Mesodermal cell (in vitro differentiated cells): ENCODE measurements around the gene LRIG3. TPM values are rescaled to one million over a fixed set of nuclear protein-coding genes. Genes with fewer than 3 reads are reported as not detected.
A peak's percentile ranks its signal among the peaks of the same experiment; 100 is the strongest.

Experiments
- H3K27ac ChIP-seq: 2 replicates; pipeline ENCODE4 v1.7.0; 2013; ENCODE audit warnings: mild to moderate bottlenecking, low read depth, low read length, moderate library complexity; ENCODE audit not compliant: severe bottlenecking
- H3K36me3 ChIP-seq: 2 replicates; pipeline ENCODE4 v1.7.1; 2013; ENCODE audit warnings: mild to moderate bottlenecking, low read length, moderate library complexity; ENCODE audit not compliant: control insufficient read depth, insufficient read depth
- H3K4me1 ChIP-seq: one replicate; pipeline ENCODE4 v1.7.1; 2013; ENCODE audit warnings: mild to moderate bottlenecking, low read length; ENCODE audit not compliant: insufficient read depth, control insufficient read depth, poor library complexity, severe bottlenecking
- H3K4me3 ChIP-seq: 2 replicates; pipeline ENCODE4 v1.7.0; 2013; ENCODE audit warnings: low read length, control low read depth, mild to moderate bottlenecking; ENCODE audit not compliant: insufficient read depth, poor library complexity, severe bottlenecking; ENCODE audit errors: extremely low read depth
- H3K9me3 ChIP-seq: 2 replicates; pipeline ENCODE4 v1.7.1; 2013; ENCODE audit warnings: mild to moderate bottlenecking, low read length, moderate library complexity; ENCODE audit not compliant: control insufficient read depth
- WGBS, 2 experiments: methylation state at CpG; one replicate each; pipeline ENCODE4 v1.1.5; 2013; ENCODE audit warnings: missing lambda C conversion rate in 2 of 2; ENCODE audit not compliant: insufficient coverage in 2 of 2; 5-methylcytosine and 5-hydroxymethylcytosine counted together
- polyA plus RNA-seq, 2 experiments: library from polyadenylated mRNA; stranded (reverse); fragments of 50-300 nt; gene quantifications; one replicate each; pipeline ENCODE4 v1.2.3, GENCODE V29; 2013

The LRIG3 gene
- polyA plus RNA-seq (2013, experiment 1 of 2): 32.8 TPM
- 24.2 TPM for polyA plus RNA-seq (2013, experiment 2 of 2)

GRCh38 chr12:58920102-58920960 lies at the start of gene LRIG3:
Gene LRIG3, minus strand, starts transcription at chr12:58920504. Its CDS starts 269 bp downstream, at chr12:58920235.
- H3K36me3 ChIP-seq: no peaks in the 10 kb centered on the region
- H3K9me3 ChIP-seq: no peaks in the 10 kb centered on the region
- peak within 1 kb of the TSS; percentile 86 for H3K27ac ChIP-seq
- H3K4me3 ChIP-seq: peak within 1 kb of the TSS; percentile 80
- 0% methylated on average over 51 to 62 of the region's 80 CpGs for WGBS, 2 experiments
- peaks cover 33% of the 10 kb centered on the region for H3K4me1 ChIP-seq

- H3K36me3 ChIP-seq: no peaks in the 10 kb centered on the region
- WGBS, 2 experiments: 60 to 100% methylated on average over 1 of the region's 2 CpGs
- no peak overlapping the region for H3K27ac ChIP-seq
- H3K4me3 ChIP-seq: no peak overlapping the region
- H3K4me1 ChIP-seq: no peaks in the 10 kb centered on the region
- H3K9me3 ChIP-seq: no peaks in the 10 kb centered on the region
These were observed 48.9 kb upstream of the LRIG3 start for GRCh38 chr12:58969237-58969636.

GRCh38 chr12:58967561-58967960 lies 47.3 kb upstream of the LRIG3 start:
- H3K4me3 ChIP-seq: no peak overlapping the region

DNA sequence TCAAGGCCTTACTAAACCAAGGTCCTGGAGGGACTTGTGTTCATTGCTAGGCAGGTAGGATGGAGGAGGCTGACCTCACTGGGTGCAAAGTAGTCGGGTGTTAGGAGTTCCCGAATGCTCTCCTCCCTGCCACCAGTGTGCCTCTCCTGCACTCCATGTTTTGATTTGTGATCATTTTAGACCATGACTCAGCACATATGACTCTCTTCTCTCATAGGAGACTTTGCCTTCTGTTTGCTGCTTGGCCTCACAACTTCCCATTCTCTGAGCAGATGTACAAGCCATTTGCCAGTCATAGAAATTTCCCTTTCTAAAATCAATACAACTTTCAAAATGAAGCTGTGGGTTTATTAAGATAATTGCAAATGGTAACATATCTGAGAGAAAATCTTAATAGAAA lies 46.6 kb upstream of the LRIG3 start:
- Histone ChIP-seq H3K9me3 (no peaks in the 10 kb centered on the region), H3K4me3 (no peak overlapping the region), H3K27ac (no peak overlapping the region), H3K4me1 (no peaks in the 10 kb centered on the region), H3K36me3 (no peaks in the 10 kb centered on the region)
- WGBS, 2 experiments: 90 to 100% methylated on average over 2 of the region's 2 CpGs

More at GRCh38 chr12:58967561-58967960, 47.3 kb upstream of the LRIG3 start:
- Histone ChIP-seq H3K36me3 (no peaks in the 10 kb centered on the region), H3K27ac (no peak overlapping the region), H3K9me3 (no peaks in the 10 kb centered on the region), H3K4me1 (no peaks in the 10 kb centered on the region)
- WGBS, 2 experiments: 80 to 92% methylated on average over 1 to 4 of the region's 4 CpGs

GRCh38 chr12:58965568-58965967 lies 45.3 kb upstream of the LRIG3 start:
- Histone ChIP-seq H3K4me3 (no peak overlapping the region), H3K36me3 (no peaks in the 10 kb centered on the region), H3K27ac (no peak overlapping the region), H3K9me3 (no peaks in the 10 kb centered on the region), H3K4me1 (no peaks in the 10 kb centered on the region)
- 100% methylated on average over 1 of the region's 3 CpGs; no CpG with 5 or more reads in 1 of the 2 experiments for WGBS, 2 experiments

GRCh38 chr12:58963844-58964243 lies 43.5 kb upstream of the LRIG3 start:
- no peak overlapping the region for H3K4me3 ChIP-seq
- no CpG with 5 or more reads among the region's 1 CpG for WGBS, 2 experiments
- H3K36me3 ChIP-seq: no peaks in the 10 kb centered on the region
- H3K9me3 ChIP-seq: no peaks in the 10 kb centered on the region
- no peaks in the 10 kb centered on the region for H3K4me1 ChIP-seq
- no peak overlapping the region for H3K27ac ChIP-seq

DNA sequence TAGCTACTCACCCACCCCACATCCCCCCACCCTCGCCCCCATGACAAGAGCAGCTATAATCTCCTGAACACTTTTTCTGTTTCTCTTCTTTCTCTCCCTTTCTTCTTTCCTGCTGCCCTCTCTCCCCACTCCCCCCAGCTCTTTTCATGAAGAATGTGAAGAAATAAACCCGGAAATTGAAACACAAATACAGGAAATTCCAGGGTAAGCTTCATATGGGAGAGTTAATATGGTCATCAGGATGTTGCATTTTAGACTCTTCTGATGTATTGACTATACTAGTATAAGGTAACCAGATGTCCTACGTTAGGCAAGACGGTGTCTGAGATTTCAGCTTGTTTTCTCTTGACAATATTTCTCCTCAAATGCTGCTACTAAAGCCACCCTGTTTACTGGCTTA lies 41.6 kb upstream of the LRIG3 start:
- Histone ChIP-seq H3K36me3 (no peaks in the 10 kb centered on the region), H3K4me3 (no peak overlapping the region), H3K9me3 (no peaks in the 10 kb centered on the region), H3K4me1 (no peaks in the 10 kb centered on the region), H3K27ac (no peak overlapping the region)
- 100% methylated on average over 1 to 2 of the region's 4 CpGs for WGBS, 2 experiments

GRCh38 chr12:58961166-58961565 lies 40.9 kb upstream of the LRIG3 start:
- H3K27ac ChIP-seq: no peak overlapping the region

DNA sequence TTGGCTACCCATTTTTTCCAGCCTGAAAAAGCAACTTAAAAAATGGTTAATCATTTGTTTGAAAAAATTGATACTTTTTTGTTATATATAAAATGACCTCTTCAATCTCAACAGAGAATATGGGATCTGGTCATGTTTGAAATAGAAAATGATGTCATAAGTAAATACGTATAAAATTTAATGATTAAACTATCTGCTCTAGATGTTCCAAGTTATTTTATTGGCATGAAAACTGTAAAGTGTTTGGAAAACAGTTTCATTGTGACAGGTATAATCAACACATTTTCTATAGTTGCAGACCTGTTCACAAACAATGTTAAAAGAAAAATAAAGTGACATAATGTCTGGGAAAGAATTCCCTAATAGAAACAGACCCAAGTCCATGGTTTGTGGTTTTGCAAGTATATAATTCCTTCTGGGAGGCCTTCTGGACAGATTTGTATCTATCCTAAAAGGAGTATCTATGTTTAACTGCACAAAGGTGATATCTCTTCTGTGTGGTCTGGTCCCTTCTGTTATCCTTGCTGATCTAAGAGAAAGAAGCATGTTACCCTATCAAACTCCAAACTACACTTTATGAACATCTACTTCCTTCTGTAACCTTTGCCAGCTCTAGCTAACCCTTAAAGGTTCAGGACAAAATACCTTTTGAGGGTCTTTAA lies 39.5 kb upstream of the LRIG3 start:
- no CpG with 5 or more reads among the region's 1 CpG for WGBS, 2 experiments
- Histone ChIP-seq H3K4me1 (no peaks in the 10 kb centered on the region), H3K9me3 (no peaks in the 10 kb centered on the region), H3K4me3 (no peak overlapping the region), H3K27ac (no peak overlapping the region), H3K36me3 (no peaks in the 10 kb centered on the region)

More at GRCh38 chr12:58961166-58961565, 40.9 kb upstream of the LRIG3 start:
- Histone ChIP-seq H3K4me1 (no peaks in the 10 kb centered on the region), H3K36me3 (no peaks in the 10 kb centered on the region), H3K4me3 (no peak overlapping the region), H3K9me3 (no peaks in the 10 kb centered on the region)
- 66 to 67% methylated on average over 3 of the region's 3 CpGs for WGBS, 2 experiments

DNA sequence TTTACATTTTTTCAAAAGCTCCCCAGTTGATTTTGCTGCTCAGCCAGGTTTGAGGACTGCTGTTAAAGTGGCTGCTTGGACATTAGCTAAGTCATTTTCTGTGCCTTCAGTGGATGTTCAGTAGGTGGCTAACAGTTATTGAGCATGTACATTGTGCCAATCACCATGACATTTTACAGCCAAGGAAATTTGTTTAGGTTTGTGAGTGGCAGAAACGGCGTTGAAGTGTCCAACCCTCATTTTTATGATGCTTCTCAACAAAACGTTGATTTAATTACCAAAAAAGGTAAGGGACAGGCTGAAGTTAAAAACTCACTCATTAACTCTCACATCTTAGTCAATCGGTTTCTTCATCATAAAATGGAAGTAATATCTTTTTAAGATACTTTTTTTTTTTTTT lies 37.0 kb upstream of the LRIG3 start:
- H3K4me3 ChIP-seq: no peak overlapping the region
- no CpG with 5 or more reads among the region's 4 CpGs for WGBS, 2 experiments
- H3K4me1 ChIP-seq: no peaks in the 10 kb centered on the region
- H3K27ac ChIP-seq: no peak overlapping the region
- H3K36me3 ChIP-seq: no peaks in the 10 kb centered on the region
- H3K9me3 ChIP-seq: no peaks in the 10 kb centered on the region

DNA sequence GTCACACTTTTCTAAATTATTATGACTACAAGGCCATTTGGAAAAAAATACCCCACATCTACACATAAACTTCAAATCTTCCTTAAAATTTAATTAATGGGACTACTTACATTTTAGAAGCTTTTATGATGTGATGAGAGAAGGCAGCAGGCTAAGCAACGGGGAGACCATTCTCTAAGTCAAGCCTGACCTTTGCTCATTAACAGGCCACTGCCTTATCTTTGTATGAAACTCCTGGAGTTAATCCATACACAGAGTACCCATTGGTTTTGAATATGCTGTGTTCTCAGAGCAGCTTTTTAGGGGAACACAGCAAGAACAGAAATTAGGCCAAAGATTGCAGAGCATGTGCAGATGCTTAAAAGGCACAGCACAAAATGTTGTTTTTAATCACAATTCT lies 35.5 kb upstream of the LRIG3 start:
- no peaks in the 10 kb centered on the region for H3K36me3 ChIP-seq
- WGBS, 2 experiments: 40 to 100% methylated on average over 1 of the region's 1 CpG
- H3K4me1 ChIP-seq: no peaks in the 10 kb centered on the region
- no peak overlapping the region for H3K27ac ChIP-seq
- H3K9me3 ChIP-seq: no peaks in the 10 kb centered on the region
- H3K4me3 ChIP-seq: no peak overlapping the region
